Endothelial cell of umbilical vein (primary cell): ENCODE results near the gene FBXW11. TPM values are rescaled to one million over a fixed set of nuclear protein-coding genes. Genes with fewer than 3 reads are reported as not detected.

Source experiments
- BruUV-seq: library from RNA; stranded (reverse); fragments of 400-500 nt; replicated peaks from 2 replicates; lab custom pipeline; 2021; lab: Mats Ljungman, UMichigan
- CTCF ChIA-PET: fragments of 300-600, 350-600 bp; sonication (Branson Sonifier 250); formaldehyde crosslinking; loops from one replicate; lab custom pipeline; 2021; ENCODE audit warnings: antibody characterized with exemption, inconsistent platforms; lab: Charles Lee
- POLR2A ChIA-PET: fragments of 300-600, 350-600 bp; sonication (Branson Sonifier 250); formaldehyde crosslinking; loops from one replicate; lab custom pipeline; 2021; ENCODE audit warnings: antibody characterized with exemption, inconsistent platforms; lab: Charles Lee
- DNase-seq: peaks from one replicate; pipeline ENCODE4 v3.0.0-alpha.2; 2011; ENCODE audit warnings: low read depth, low spot score
- FAIRE-seq: peaks from 2 replicates; lab custom pipeline; 2011; peaks lifted over from hg19 to GRCh38; lab: Jason Lieb, UNC
- H2AFZ ChIP-seq: 2 replicates; pipeline ENCODE4 v1.6.0; 2012; ENCODE audit warnings: low read depth, low read length, control low read depth, inconsistent platforms
- H3K27ac ChIP-seq: 2 replicates; pipeline ENCODE4 v1.5.1; 2011; ENCODE audit warnings: low read depth, mild to moderate bottlenecking, control low read depth, low read length, moderate library complexity; ENCODE audit not compliant: insufficient read depth
- H3K27me3 ChIP-seq, 2 experiments: 2 replicates each; pipeline versions ENCODE4 v1.6.0 to v1.6.1; 2011; ENCODE audit warnings: low read length in 2 of 2, mixed read lengths in 1 of 2; ENCODE audit not compliant: control insufficient read depth in 2 of 2, insufficient read depth in 2 of 2
- H3K36me3 ChIP-seq, 2 experiments: 2 replicates in 1 of 2; 3 replicates in 1 of 2; pipeline ENCODE4 v1.5.1; 2011; ENCODE audit warnings: low read length in 2 of 2, mild to moderate bottlenecking in 1 of 2, moderate library complexity in 1 of 2; ENCODE audit not compliant: control insufficient read depth in 2 of 2, insufficient read depth in 2 of 2; ENCODE audit errors: extremely low read depth in 1 of 2
- H3K4me1 ChIP-seq: 3 replicates; pipeline ENCODE4 v1.5.1; 2011; ENCODE audit warnings: mild to moderate bottlenecking, low read length; ENCODE audit not compliant: control insufficient read depth, insufficient read depth; ENCODE audit errors: extremely low read depth
- H3K4me2 ChIP-seq: 2 replicates; pipeline ENCODE4 v1.6.1; 2011; ENCODE audit warnings: low read length, control low read depth, mixed read lengths; ENCODE audit not compliant: insufficient read depth
- H3K4me3 ChIP-seq, 3 experiments: fragments of 200-600 bp in 1 of 3; sonication (generic), shearing (Covaris generic) in 1 of 3; replicated peaks in 1 of 3; 2 replicates each; pipeline ENCODE4 v1.5.1; 2011 to 2016; ENCODE audit warnings: control low read depth in 3 of 3, low read length in 3 of 3, mild to moderate bottlenecking in 2 of 3, inconsistent platforms in 1 of 3, low read depth in 1 of 3, moderate library complexity in 1 of 3; ENCODE audit not compliant: insufficient read depth in 1 of 3
- H3K79me2 ChIP-seq: 2 replicates; pipeline ENCODE4 v1.6.0; 2012; ENCODE audit warnings: low read length, inconsistent platforms; ENCODE audit not compliant: control insufficient read depth, insufficient read depth
- H3K9ac ChIP-seq: replicated peaks from 2 replicates; pipeline ENCODE3; 2011; ENCODE audit warnings: low read length, control low read depth; ENCODE audit not compliant: insufficient read depth; ENCODE audit errors: extremely low read depth
- H3K9me1 ChIP-seq: replicated peaks from 3 replicates; pipeline ENCODE4 v1.6.0; 2011; ENCODE audit warnings: mild to moderate bottlenecking, low read length; ENCODE audit not compliant: control insufficient read depth, insufficient read depth; ENCODE audit errors: extremely low read depth
- H3K9me3 ChIP-seq: replicated peaks from 2 replicates; pipeline ENCODE4 v1.5.1; 2012; ENCODE audit warnings: low read length, inconsistent platforms; ENCODE audit not compliant: control insufficient read depth, insufficient read depth
- H4K20me1 ChIP-seq: replicated peaks from 2 replicates; pipeline ENCODE3; 2011; ENCODE audit warnings: mild to moderate bottlenecking, low read length; ENCODE audit not compliant: control insufficient read depth, insufficient read depth; ENCODE audit errors: extremely low read depth
- EZH2 ChIP-seq: IDR thresholded peaks from 2 replicates; pipeline ENCODE4 v1.6.1; 2012; ENCODE audit warnings: borderline replicate concordance, low read depth, mild to moderate bottlenecking, moderate library complexity, low read length, inconsistent platforms; ENCODE audit not compliant: severe bottlenecking
- FOS ChIP-seq: IDR thresholded peaks from 2 replicates; pipeline ENCODE4 v1.6.1; 2011; ENCODE audit warnings: mild to moderate bottlenecking, low read length, moderate library complexity, borderline replicate concordance; ENCODE audit not compliant: insufficient read depth
- GATA2 ChIP-seq: IDR thresholded peaks from 2 replicates; pipeline ENCODE4 v1.7.0; 2011; ENCODE audit warnings: low read depth, mild to moderate bottlenecking, moderate library complexity, mixed read lengths, low read length; ENCODE audit not compliant: insufficient read length, insufficient read depth
- JUN ChIP-seq: IDR thresholded peaks from 2 replicates; pipeline ENCODE4 v1.6.1; 2011; ENCODE audit warnings: borderline replicate concordance, low read depth; ENCODE audit not compliant: insufficient read length, insufficient read depth
- MYC ChIP-seq: IDR thresholded peaks from one replicate; pipeline ENCODE4 v1.6.1; 2011; ENCODE audit warnings: mild to moderate bottlenecking, low read depth, low read length
- POLR2A ChIP-seq: IDR thresholded peaks from 2 replicates; pipeline ENCODE4 v1.6.1; 2012; ENCODE audit warnings: low read depth, mild to moderate bottlenecking, control low read depth, low read length
- POLR2AphosphoS5 ChIP-seq: IDR thresholded peaks from 2 replicates; pipeline ENCODE4 v1.6.1; 2012; ENCODE audit warnings: low read depth, mild to moderate bottlenecking, control low read depth, low read length, moderate library complexity; ENCODE audit not compliant: insufficient read depth
- dilution Hi-C: fragments of 300-500 bp; cut with MboI; formaldehyde crosslinking; loops from one replicate; pipeline ENCODE4 v1.15.0; 2019; ENCODE audit warnings: low sequenced_read_pairs; ENCODE audit not compliant: extremely low pct_ligation_motif_present
- intact Hi-C: fragments of 100-400 bp; cut with micrococcal nuclease; formaldehyde crosslinking; loops from one replicate; pipeline ENCODE4 v1.10.0; 2022
- polyA plus RNA-seq, 4 experiments: library from polyadenylated mRNA; depleted of rRNA in 3 of 4; stranded (reverse) in 3 of 4; unstranded in 1 of 4; fragments of >200 nt; gene quantifications; 2 replicates each; pipeline versions ENCODE4 v1.2.1 to v1.2.3, GENCODE V29; 2011 to 2012; ENCODE audit warnings: missing spikeins in 1 of 4
- total RNA-seq: library from RNA; stranded (reverse); gene quantifications from 2 replicates; pipeline ENCODE4 v1.2.3, GENCODE V29; 2021
- TF ChIP-seq, protein P1 (sequence below): IDR thresholded peaks from 2 replicates; pipeline ENCODE4 v1.6.1; 2011; ENCODE audit not compliant: insufficient read depth, insufficient read length
- TF ChIP-seq, protein P2 (sequence below), 2 donors: IDR thresholded peaks; 1 replicate in 1 of 2; 2 replicates in 1 of 2; pipeline ENCODE4 v1.5.1; 2011; ENCODE audit warnings: low read length in 2 of 2, mild to moderate bottlenecking in 2 of 2, moderate library complexity in 2 of 2, control low read depth in 1 of 2, inconsistent platforms in 1 of 2, low read depth in 1 of 2; ENCODE audit not compliant: insufficient read depth in 1 of 2; ENCODE audit errors: extremely low read depth in 1 of 2

FBXW11 gene
- total and polyA plus RNA-seq, 2 donors (not counting 3 experiments of a cell fraction or from before 2014, with no cell fraction given) = 30.7 to 44.7 TPM

DNA sequence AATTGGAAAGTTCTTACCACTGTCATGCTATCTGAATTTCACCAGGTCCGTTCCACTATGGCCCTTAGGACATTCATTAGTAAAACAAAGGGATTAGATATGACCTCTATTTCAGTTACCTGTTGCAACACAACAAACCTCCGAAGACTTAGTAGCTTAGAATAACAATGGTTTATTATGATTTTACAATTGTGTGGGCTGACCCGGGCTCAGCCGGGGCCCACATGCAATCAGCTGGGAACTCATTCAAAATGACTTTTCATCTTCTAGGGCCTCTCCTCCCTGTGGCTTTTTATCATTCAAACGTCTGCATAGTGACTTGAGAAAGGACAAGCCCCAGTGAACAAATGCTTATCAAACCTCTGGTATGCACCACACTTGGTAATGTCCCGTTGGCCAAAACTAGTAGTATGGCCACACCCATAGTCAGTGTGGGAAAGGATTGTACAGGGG lies 2.3 kb upstream of the FBXW11 start:
- no peak overlapping the region for H2AFZ ChIP-seq
- BruUV-seq = no TSS peak
- H3K27ac ChIP-seq = no peak overlapping the region
- no peak overlapping the region for H3K4me2 ChIP-seq
- no peak overlapping the region for H3K4me3 ChIP-seq
- TF ChIP-seq, protein P1, sequence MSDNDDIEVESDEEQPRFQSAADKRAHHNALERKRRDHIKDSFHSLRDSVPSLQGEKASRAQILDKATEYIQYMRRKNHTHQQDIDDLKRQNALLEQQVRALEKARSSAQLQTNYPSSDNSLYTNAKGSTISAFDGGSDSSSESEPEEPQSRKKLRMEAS = no peak
- no peak for TF ChIP-seq MYC
- TF ChIP-seq EZH2 = no peak
- TF ChIP-seq FOS = no peak
- TF ChIP-seq POLR2A = no peak
- TF ChIP-seq JUN = no peak
- no peak for TF ChIP-seq GATA2
- TF ChIP-seq, protein P2, sequence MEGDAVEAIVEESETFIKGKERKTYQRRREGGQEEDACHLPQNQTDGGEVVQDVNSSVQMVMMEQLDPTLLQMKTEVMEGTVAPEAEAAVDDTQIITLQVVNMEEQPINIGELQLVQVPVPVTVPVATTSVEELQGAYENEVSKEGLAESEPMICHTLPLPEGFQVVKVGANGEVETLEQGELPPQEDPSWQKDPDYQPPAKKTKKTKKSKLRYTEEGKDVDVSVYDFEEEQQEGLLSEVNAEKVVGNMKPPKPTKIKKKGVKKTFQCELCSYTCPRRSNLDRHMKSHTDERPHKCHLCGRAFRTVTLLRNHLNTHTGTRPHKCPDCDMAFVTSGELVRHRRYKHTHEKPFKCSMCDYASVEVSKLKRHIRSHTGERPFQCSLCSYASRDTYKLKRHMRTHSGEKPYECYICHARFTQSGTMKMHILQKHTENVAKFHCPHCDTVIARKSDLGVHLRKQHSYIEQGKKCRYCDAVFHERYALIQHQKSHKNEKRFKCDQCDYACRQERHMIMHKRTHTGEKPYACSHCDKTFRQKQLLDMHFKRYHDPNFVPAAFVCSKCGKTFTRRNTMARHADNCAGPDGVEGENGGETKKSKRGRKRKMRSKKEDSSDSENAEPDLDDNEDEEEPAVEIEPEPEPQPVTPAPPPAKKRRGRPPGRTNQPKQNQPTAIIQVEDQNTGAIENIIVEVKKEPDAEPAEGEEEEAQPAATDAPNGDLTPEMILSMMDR (IDR thresholded peaks at IDR 0.05; ENCODE audit: extremely low read depth in 1 of 2, insufficient read depth in 1 of 2, low read depth in 1 of 2, low read length in 2 of 2) = no peak
- TF ChIP-seq POLR2AphosphoS5 = no peak
- no peaks in the 10 kb centered on the region for H4K20me1 ChIP-seq
- H3K9ac ChIP-seq = no peak overlapping the region
- DNase-seq = no peak
- POLR2A ChIA-PET = no interaction called here
- H3K9me3 ChIP-seq = no peaks in the 10 kb centered on the region
- no peaks in the 10 kb centered on the region for H3K27me3 ChIP-seq
- intact Hi-C loops = loop anchor here (5.0 kb wide), 1 partner anchor 274 kb away; the partner anchor contains the start of gene UBTD2
- no peaks in the 10 kb centered on the region for H3K36me3 ChIP-seq
- H3K9me1 ChIP-seq = no peaks in the 10 kb centered on the region
- FAIRE-seq = no peak
- peaks cover 26% of the 10 kb centered on the region for H3K79me2 ChIP-seq
- peaks cover 34% of the 10 kb centered on the region for H3K4me1 ChIP-seq
- dilution Hi-C loops = no loop called here
- CTCF ChIA-PET = interaction anchor here (1.5 to 5.9 kb wide), 5 partner anchors 51 to 274 kb away, joined by 3 to 112 read pairs (median 7); partner anchors contain the start of genes STK10 and UBTD2
